Gastroesophageal sphincter (tissue), 4 donors: ENCODE results near the gene TST. TPM values are rescaled to one million over a fixed set of nuclear protein-coding genes. Genes with fewer than 3 reads are reported as not detected.

Experiments used
- ATAC-seq: fragments of 150-250 bp; one replicate; pipeline ENCODE4 v1.9.1; 2016; ENCODE audit warnings: mild to moderate bottlenecking, moderate library complexity
- H3K27ac ChIP-seq, 4 donors: fragments of 200-600 bp; sonication (generic) in 3 of 4; 1 replicate in 3 of 4; 2 replicates in 1 of 4; pipeline ENCODE4 v1.5.1; 2016 to 2019
- H3K27me3 ChIP-seq: fragments of 200-600 bp; sonication (generic); one replicate; pipeline ENCODE4 v1.5.1; 2019
- H3K36me3 ChIP-seq, 2 donors: fragments of 200-600 bp; sonication (generic); one replicate each; pipeline ENCODE4 v1.5.1; 2019; ENCODE audit warnings: control low read depth in 1 of 2
- H3K4me1 ChIP-seq, 3 donors: fragments of 200-600 bp; sonication (generic); 1 replicate in 2 of 3; 2 replicates in 1 of 3; pipeline ENCODE4 v1.5.1; 2016 to 2019; ENCODE audit warnings: control low read depth in 2 of 3
- H3K4me3 ChIP-seq, 2 donors: fragments of 200-600 bp; sonication (generic); one replicate each; pipeline ENCODE4 v1.5.1; 2019; ENCODE audit warnings: mild to moderate bottlenecking in 1 of 2, moderate library complexity in 1 of 2
- H3K9me3 ChIP-seq, 3 donors: fragments of 200-600 bp; sonication (generic); one replicate each; pipeline ENCODE4 v1.5.1; 2017 to 2019; ENCODE audit warnings: control low read depth in 2 of 3
- EP300 ChIP-seq: sonication (generic); formaldehyde crosslinking; IDR thresholded peaks from one replicate; pipeline ENCODE4 v1.6.1; 2017; ENCODE audit warnings: antibody characterized with exemption, mild to moderate bottlenecking
- POLR2A ChIP-seq, 2 donors: fragments of 450-650 bp; IDR thresholded peaks; one replicate each; pipeline ENCODE4 v1.6.1; 2017; ENCODE audit warnings: antibody characterized with exemption in 2 of 2, mild to moderate bottlenecking in 2 of 2, moderate library complexity in 1 of 2
- POLR2AphosphoS5 ChIP-seq: sonication (generic); formaldehyde crosslinking; IDR thresholded peaks from one replicate; pipeline ENCODE4 v1.6.1; 2017; ENCODE audit warnings: antibody characterized with exemption
- WGBS, 2 donors: methylation state at CpG; one replicate each; pipeline ENCODE4 v1.1.5; 2018; ENCODE audit warnings: low coverage in 1 of 2; 5-methylcytosine and 5-hydroxymethylcytosine counted together
- small RNA-seq, 4 donors: library from RNA; depleted of rRNA; stranded (forward); fragments of <200 nt; gene quantifications; one replicate each; pipeline ENCODE3, GENCODE V24; 2016
- total RNA-seq, 4 donors: library from RNA; depleted of rRNA; stranded (reverse); fragments of >200 nt; gene quantifications; one replicate each; pipeline ENCODE4 v1.1.0, GENCODE V29; 2016
- TF ChIP-seq, protein P1 (sequence below), 4 experiments: fragments of 200-600 bp in 2 of 4; fragments of 450-650 bp in 2 of 4; sonication (generic) in 1 of 4; IDR thresholded peaks; one replicate each; pipeline ENCODE4 v1.5.1; 2017 to 2019; ENCODE audit warnings: antibody characterized with exemption in 4 of 4, mild to moderate bottlenecking in 2 of 4, moderate library complexity in 2 of 4

Gene TST
- total RNA-seq, 4 donors from 2014 or later = 19.1 to 38.7 (median 31.7) TPM

GRCh38 chr22:36963302-36963701, 55.9 kb downstream of the TST start:
- H3K27ac ChIP-seq = no peak overlapping the region
- no peak for ATAC-seq
- WGBS, 2 donors = 62 to 73% methylated on average over 2 of the region's 2 CpGs
- H3K36me3 ChIP-seq = no peaks in the 10 kb centered on the region
- peaks cover 42% of the 10 kb centered on the region for H3K27me3 ChIP-seq
- no peaks in the 10 kb centered on the region for H3K4me1 ChIP-seq
- H3K4me3 ChIP-seq = no peak overlapping the region
- H3K9me3 ChIP-seq = no peaks in the 10 kb centered on the region
- TF ChIP-seq POLR2A (IDR thresholded peaks at IDR 0.05) (no peak), POLR2AphosphoS5 (no peak)
- TF ChIP-seq, protein P1, sequence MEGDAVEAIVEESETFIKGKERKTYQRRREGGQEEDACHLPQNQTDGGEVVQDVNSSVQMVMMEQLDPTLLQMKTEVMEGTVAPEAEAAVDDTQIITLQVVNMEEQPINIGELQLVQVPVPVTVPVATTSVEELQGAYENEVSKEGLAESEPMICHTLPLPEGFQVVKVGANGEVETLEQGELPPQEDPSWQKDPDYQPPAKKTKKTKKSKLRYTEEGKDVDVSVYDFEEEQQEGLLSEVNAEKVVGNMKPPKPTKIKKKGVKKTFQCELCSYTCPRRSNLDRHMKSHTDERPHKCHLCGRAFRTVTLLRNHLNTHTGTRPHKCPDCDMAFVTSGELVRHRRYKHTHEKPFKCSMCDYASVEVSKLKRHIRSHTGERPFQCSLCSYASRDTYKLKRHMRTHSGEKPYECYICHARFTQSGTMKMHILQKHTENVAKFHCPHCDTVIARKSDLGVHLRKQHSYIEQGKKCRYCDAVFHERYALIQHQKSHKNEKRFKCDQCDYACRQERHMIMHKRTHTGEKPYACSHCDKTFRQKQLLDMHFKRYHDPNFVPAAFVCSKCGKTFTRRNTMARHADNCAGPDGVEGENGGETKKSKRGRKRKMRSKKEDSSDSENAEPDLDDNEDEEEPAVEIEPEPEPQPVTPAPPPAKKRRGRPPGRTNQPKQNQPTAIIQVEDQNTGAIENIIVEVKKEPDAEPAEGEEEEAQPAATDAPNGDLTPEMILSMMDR (IDR thresholded peaks at IDR 0.05) = no peak

DNA sequence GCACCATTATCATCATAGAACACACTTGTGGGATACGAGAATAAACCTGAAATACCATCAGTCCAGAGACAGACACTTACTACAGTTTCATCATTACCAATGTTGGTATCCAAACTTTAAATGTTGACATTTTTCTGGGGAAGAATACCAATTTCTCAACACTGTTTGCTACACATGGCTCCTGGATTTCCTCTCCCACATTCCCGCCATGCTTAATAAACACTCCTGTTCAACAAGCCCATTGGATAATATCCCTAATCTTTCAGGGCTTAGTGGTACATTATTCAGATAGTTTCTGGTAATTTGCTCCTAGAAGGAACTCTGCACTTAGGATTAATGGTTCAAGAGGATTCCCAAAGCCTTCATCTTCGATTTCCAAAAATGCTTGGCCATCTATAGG, 57.6 kb downstream of the TST start:
- TF ChIP-seq POLR2AphosphoS5 (no peak), EP300 (no peak), POLR2A (IDR thresholded peaks at IDR 0.05) (no peak)
- TF ChIP-seq, protein P1 (IDR thresholded peaks at IDR 0.05) = no peak
- 58 to 68% methylated on average over 3 of the region's 3 CpGs for WGBS, 2 donors

More for the DNA sequence above, 57.6 kb downstream of the TST start:
- ATAC-seq = no peak
- no peak overlapping the region for H3K27ac ChIP-seq
- no peaks in the 10 kb centered on the region for H3K4me1 ChIP-seq
- peaks cover 36% of the 10 kb centered on the region for H3K27me3 ChIP-seq
- no peak overlapping the region for H3K4me3 ChIP-seq
- peaks cover 0 to 7% (median 0%) of the 10 kb centered on the region in 3 donors for H3K9me3 ChIP-seq
- no peaks in the 10 kb centered on the region for H3K36me3 ChIP-seq

Small RNA genes within 50 kb of the gene (small RNA-seq; reads per million reads assigned to genes)
- 0 reads per million in 4 donors for gene RF00019

Other genes starting within 250 kb of the TST start
- 10 to 100 TPM; 16.3 to 27.6 (median 18.4) TPM for gene IFT27, start 243.3 kb downstream of the TST start, total RNA-seq
- not detected for gene PVALB, start 202.4 kb downstream of the TST start, total RNA-seq
- gene NCF4, start 158.4 kb downstream of the TST start, total RNA-seq = 10 to 100 TPM in 2 of 4 donors, 1 to 10 TPM in 2; 5.4 to 20.5 (median 10.6) TPM
- gene CSF2RB, start 105.8 kb downstream of the TST start, total RNA-seq = 10 to 100 TPM in 1 of 4 donors, 1 to 10 TPM in 3; 1.4 to 12.0 (median 4.0) TPM
- 100 to 1,000 TPM; 102 to 144 (median 113) TPM for gene MPST, start 295 bp upstream of the TST start, total RNA-seq
- gene KCTD17, start 32.3 kb upstream of the TST start, total RNA-seq = 10 to 100 TPM; 23.3 to 33.2 (median 29.3) TPM
- gene TMPRSS6, start 90.3 kb upstream of the TST start, total RNA-seq = not detected
- gene IL2RB, start 130.5 kb upstream of the TST start, total RNA-seq = 1 to 10 TPM in 1 of 4 donors, under 1 TPM in 3; 0.07 to 3.1 (median 0.29) TPM
- gene C1QTNF6, start 168.8 kb upstream of the TST start, total RNA-seq = 1 to 10 TPM in 2 of 4 donors, under 1 TPM in 2; 0.69 to 1.6 (median 1.1) TPM
- gene SSTR3, start 193.0 kb upstream of the TST start, total RNA-seq = not detected
- 10 to 100 TPM in 1 of 4 donors, 1 to 10 TPM in 3; 2.0 to 11.3 (median 6.4) TPM for gene RAC2, start 224.8 kb upstream of the TST start, total RNA-seq